HG03039 (cell line): ENCODE data around the gene PPP6R2.

ENCODE experiments used
- ATAC-seq: cut with Tn5 transposase; IDR thresholded peaks from one replicate; pipeline ENCODE4 v1.9.1; 2021; ENCODE audit warnings: mild to moderate bottlenecking, moderate library complexity; ENCODE audit not compliant: unreplicated experiment

The PPP6R2 gene

GRCh38 chr22:50304528-50305392, 38.4 kb upstream of the PPP6R2 start:
- ATAC-seq = no peak

- no peak for ATAC-seq
Observed at GRCh38 chr22:50305393-50305922, 37.7 kb upstream of the PPP6R2 start.

GRCh38 chr22:50305923-50306566, 37.1 kb upstream of the PPP6R2 start:
- ATAC-seq = no peak

DNA sequence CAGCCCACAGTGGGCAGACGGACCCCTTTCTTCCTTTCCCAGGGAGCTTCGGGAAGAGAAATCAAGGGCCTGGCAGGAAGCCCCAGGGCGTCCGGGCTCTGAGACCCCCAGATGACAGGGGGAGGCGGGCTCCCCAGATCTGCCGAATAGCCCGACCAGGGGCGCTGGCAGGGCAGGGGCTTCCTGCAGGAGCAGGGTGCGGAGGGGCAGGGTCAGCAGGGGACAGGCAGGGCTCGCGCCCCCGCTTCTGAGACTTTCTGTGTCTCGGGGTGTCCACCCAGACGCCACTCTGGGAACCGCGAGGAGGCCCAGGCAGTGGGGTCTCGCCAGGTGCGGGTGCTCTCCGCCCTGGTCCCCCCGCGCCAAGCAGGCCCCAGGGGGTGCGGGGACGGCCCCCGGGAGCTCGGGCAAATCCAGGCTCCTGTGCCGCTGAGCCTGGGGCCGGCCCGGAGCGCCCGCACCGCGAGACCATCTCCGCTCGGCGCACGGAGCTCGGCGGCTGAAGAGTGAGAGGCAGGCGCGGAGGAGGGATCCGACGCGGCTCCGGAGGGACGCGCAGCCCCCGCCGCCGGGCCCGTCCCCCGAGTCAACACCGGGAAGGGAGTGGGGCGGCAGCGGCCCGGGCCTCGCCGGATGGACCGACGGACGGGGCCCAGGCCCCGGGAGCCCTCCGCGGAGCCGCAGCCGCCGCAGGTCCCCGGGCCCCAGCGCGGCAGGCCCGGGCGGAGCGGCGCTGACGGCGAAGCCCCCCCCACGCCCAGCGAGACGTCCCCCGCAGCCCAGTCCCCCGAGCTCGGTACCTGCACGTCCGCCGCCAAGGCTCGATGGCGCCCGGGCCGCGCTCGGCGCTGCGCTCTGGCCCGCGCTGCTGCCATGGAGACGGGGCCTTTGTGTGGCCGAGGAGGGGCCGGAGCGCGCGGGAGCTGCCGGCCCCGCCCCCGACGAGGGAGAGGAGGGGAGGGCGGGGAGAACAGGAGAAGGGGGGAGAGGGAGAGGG, 36.1 kb upstream of the PPP6R2 start, which contains the start of gene PLXNB2:
PLXNB2 (minus strand) TSS at position 894 of the 997 bp plus-strand sequence. CDS start 17,062 bp downstream, outside the sequence.
- ATAC-seq = no peak

DNA sequence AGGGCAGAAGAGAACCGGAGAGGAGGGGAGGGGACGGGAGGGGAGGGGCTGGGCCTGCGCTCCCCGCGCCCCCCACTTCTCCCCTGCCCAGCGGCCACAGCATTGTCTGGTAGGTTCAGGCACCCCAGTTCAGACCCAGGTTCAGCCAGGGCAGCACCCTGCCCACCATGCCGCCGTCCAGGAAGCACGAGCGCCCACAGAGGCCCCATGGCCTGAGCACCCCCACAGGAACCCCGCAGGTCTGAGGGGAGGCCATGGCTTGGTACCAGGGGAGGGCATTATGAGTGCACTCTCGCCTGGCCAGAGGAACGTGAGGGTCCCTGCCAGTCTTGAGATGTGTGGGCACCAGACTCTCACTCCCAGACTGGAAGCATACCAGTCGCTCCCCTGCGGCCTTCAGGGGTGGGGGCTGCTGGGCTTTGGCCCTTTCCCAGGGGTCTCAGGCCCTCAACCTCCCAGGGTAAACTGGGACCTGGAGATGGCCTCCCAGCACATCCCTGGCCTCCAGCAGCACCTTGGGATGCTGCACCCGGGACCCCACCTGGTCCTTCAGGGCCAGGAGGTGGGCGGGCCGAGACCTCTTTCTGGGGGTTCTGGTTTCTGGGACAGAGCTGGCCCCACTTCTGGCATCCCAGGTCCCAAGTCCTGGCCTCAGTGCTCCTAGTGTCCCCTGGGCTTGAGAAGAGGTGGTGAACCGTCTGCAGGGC, 35.1 kb upstream of the PPP6R2 start:
- no peak for ATAC-seq

- no peak for ATAC-seq
Observed at GRCh38 chr22:50308597-50308935, 34.6 kb upstream of the PPP6R2 start.

- no peak for ATAC-seq
Observed at GRCh38 chr22:50308986-50309600, 34.0 kb upstream of the PPP6R2 start.

GRCh38 chr22:50309601-50309991, 33.5 kb upstream of the PPP6R2 start:
- no peak for ATAC-seq

DNA sequence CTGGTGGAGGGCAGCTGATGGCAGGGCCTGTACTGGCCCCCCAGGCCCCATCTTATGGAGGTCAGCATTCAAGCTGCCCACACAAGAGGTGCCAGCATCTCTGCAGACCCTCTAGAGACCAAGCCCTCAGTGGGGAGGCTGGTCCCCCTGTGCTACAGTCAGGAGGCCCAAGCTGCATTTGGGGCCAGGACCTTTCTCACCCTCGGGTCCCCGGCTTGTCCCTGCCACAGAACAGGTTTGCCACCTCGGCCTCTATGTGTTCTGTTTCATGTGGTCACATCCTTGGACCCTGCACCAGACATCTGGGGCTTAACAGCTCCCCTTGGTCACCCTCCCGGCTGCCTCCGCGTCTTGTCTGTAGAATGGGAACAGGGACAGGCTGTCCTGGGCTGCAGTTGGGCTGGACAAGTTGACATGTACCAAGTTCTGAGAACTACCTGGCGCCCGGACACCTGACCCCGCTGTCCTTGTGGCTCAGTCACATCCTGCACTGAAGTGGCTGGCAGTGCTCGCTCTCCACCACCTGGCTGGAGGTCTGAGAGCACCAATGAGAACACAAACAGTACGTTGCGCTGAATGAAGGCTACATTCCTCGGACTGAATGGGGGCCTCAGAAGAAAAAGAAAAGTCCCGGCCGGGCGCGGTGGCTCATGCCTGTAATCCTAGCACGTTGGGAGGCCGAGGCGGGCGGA, 33.0 kb upstream of the PPP6R2 start:
- no peak for ATAC-seq

- no peak for ATAC-seq
Observed at GRCh38 chr22:50310949-50311444, 32.1 kb upstream of the PPP6R2 start.

- no peak for ATAC-seq
Observed at GRCh38 chr22:50311606-50312351, 31.3 kb upstream of the PPP6R2 start.

- no peak for ATAC-seq
Observed at GRCh38 chr22:50312371-50312770, 30.8 kb upstream of the PPP6R2 start.

DNA sequence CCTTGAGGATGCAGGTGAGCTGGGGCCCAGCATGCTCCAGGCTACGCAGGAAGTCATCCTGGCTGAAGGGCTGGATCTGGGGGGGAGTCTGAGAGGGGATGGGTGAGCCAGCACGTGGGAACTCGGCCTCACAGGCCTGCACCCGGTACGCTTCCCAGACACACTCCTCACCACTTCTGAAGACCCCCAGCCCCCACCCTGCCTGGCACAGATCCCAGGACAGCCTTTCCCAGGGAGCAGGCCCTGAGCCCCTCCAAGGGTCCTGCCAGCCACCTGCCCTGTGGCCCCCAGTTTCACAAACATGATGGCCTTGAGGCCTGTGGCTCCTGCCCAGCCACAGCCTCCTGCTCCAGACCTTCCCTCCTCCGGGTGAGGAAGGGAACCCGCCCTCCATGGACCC, 30.1 kb upstream of the PPP6R2 start:
- ATAC-seq = no peak

DNA sequence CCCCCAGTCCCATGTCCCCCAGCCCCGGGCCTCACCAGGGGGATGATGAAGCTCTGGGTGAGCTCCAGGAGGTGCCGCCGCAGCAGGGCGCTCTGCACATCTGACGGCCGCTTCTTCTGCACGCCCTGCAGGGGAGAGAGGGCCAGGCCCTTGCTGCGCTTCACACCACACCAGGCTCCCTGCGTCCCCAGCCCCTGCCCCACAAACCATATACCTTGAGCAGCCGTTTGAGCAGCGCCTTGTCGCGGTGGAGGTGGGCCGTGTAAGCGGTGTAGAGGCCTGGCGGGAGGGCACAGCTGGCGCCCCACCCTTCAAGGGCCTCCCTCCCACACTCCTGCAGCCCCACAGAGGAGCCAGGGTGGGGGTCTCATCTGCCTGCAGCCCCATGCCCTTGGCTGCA, 29.5 kb upstream of the PPP6R2 start:
- ATAC-seq = no peak

- ATAC-seq = no peak
Observed at GRCh38 chr22:50314081-50314454, 29.1 kb upstream of the PPP6R2 start.

GRCh38 chr22:50314455-50315288, 28.5 kb upstream of the PPP6R2 start:
- no peak for ATAC-seq

GRCh38 chr22:50315289-50316113, 27.6 kb upstream of the PPP6R2 start:
- ATAC-seq = no peak
